WTC11 (cell line): ENCODE results near the gene ENTPD1. TPM values are rescaled to one million over a fixed set of nuclear protein-coding genes. Genes with fewer than 3 reads are reported as not detected.
"Not testable (repeated sequence)": the region's sequence is repeated elsewhere in the genome, so short reads cannot be mapped to it uniquely, and the experiment has no call there.

Experiments
- ATAC-seq: fragments of 200-7000 bp; cut with Tn5 transposase; 2 replicates; pipeline ENCODE4 v1.10.0; 2021; ENCODE audit warnings: mild to moderate bottlenecking, moderate library complexity
- CTCF ChIA-PET: fragments of 300-600 bp; sonication (Branson Sonifier 250); formaldehyde crosslinking; loops from one replicate; lab custom pipeline; 2021; ENCODE audit warnings: antibody characterized with exemption; lab: Charles Lee
- POLR2A ChIA-PET: fragments of 350-600 bp; sonication (Branson Sonifier 250); formaldehyde crosslinking; loops from one replicate; lab custom pipeline; 2021; ENCODE audit warnings: antibody characterized with exemption; lab: Charles Lee
- DNase-seq: peaks from one replicate; pipeline ENCODE4 v3.0.0; 2021; ENCODE audit warnings: low spot score
- H3K27ac Mint-ChIP-seq: 2 replicates; pipeline ENCODE4 v1.8.0; 2021; ENCODE audit warnings: mixed read lengths
- H3K27me3 Mint-ChIP-seq: 2 replicates; pipeline ENCODE4 v1.8.0; 2021; ENCODE audit warnings: low read depth, mild to moderate bottlenecking, moderate library complexity, mixed read lengths
- H3K36me3 Mint-ChIP-seq: 2 replicates; pipeline ENCODE4 v1.8.0; 2021; ENCODE audit warnings: mixed read lengths
- H3K4me1 Mint-ChIP-seq: 2 replicates; pipeline ENCODE4 v1.8.0; 2022; ENCODE audit warnings: mixed read lengths
- H3K4me3 Mint-ChIP-seq: 2 replicates; pipeline ENCODE4 v1.8.0; 2021; ENCODE audit warnings: mild to moderate bottlenecking, moderate library complexity, mixed read lengths
- H3K9me3 Mint-ChIP-seq: 2 replicates; pipeline ENCODE4 v1.8.0; 2021; ENCODE audit warnings: mixed read lengths
- AFF4 ChIP-seq: sonication (generic); formaldehyde crosslinking; IDR thresholded peaks from 2 replicates; pipeline ENCODE4 v1.8.1; 2023; ENCODE audit warnings: mild to moderate bottlenecking, missing genetic modification reagents, borderline replicate concordance
- AR ChIP-seq: fragments of 250-450 bp; sonication (Bioruptor Pico); IDR thresholded peaks from 2 replicates; pipeline ENCODE4 v1.9.0; 2021; ENCODE audit warnings: mild to moderate bottlenecking
- ARID4B ChIP-seq: sonication (generic); formaldehyde crosslinking; IDR thresholded peaks from 2 replicates; pipeline ENCODE4 v1.8.0; 2023; ENCODE audit warnings: missing genetic modification reagents, mild to moderate bottlenecking, borderline replicate concordance
- ATF1 ChIP-seq: sonication (generic); formaldehyde crosslinking; IDR thresholded peaks from 2 replicates; pipeline ENCODE4 v1.8.1; 2023; ENCODE audit warnings: mild to moderate bottlenecking, moderate library complexity, missing genetic modification reagents
- CREM ChIP-seq: sonication (generic); formaldehyde crosslinking; IDR thresholded peaks from 2 replicates; pipeline ENCODE4 v1.8.1; 2022; ENCODE audit warnings: mild to moderate bottlenecking, missing genetic modification reagents, moderate library complexity
- CTCF ChIP-seq: fragments of 200-600 bp; IDR thresholded peaks from 2 replicates; pipeline ENCODE4 v1.8.0; 2022; ENCODE audit warnings: antibody characterized with exemption
- EMX1 ChIP-seq: fragments of 250-450 bp; sonication (Bioruptor Pico); IDR thresholded peaks from 2 replicates; pipeline ENCODE4 v1.8.0; 2021; ENCODE audit warnings: mild to moderate bottlenecking
- JAZF1 ChIP-seq: fragments of 250-450 bp; sonication (Bioruptor Pico); IDR thresholded peaks from 2 replicates; pipeline ENCODE4 v1.9.0; 2021; ENCODE audit warnings: moderate library complexity, mild to moderate bottlenecking, inconsistent platforms
- KAT7 ChIP-seq: sonication (generic); formaldehyde crosslinking; IDR thresholded peaks from 2 replicates; pipeline ENCODE4 v1.8.1; 2023; ENCODE audit warnings: missing genetic modification reagents, mild to moderate bottlenecking, borderline replicate concordance
- USF2 ChIP-seq: sonication (generic); formaldehyde crosslinking; IDR thresholded peaks from 2 replicates; pipeline ENCODE4 v1.8.1; 2023; ENCODE audit warnings: mild to moderate bottlenecking, missing genetic modification reagents, moderate library complexity
- ZNF281 ChIP-seq: sonication (generic); formaldehyde crosslinking; IDR thresholded peaks from 2 replicates; pipeline ENCODE4 v1.8.0; 2023; ENCODE audit warnings: mild to moderate bottlenecking, missing genetic modification reagents
- ZNF423 ChIP-seq: fragments of 250-450 bp; sonication (Bioruptor Pico); IDR thresholded peaks from 2 replicates; pipeline ENCODE4 v2.1.2; 2022; ENCODE audit warnings: mild to moderate bottlenecking, moderate library complexity
- total RNA-seq: library from RNA; stranded (reverse); gene quantifications from 3 replicates; pipeline ENCODE4 v1.2.3, GENCODE V29; 2021

ENTPD1 gene
- total RNA-seq, 1 experiment from 2014 or later, result 2.3 TPM

GRCh38 chr10:95873139-95873538 is 117.2 kb downstream of the ENTPD1 start:
- ChIA-PET POLR2A (no interaction called here), CTCF (no interaction called here)
- H3K27ac Mint-ChIP-seq, result 0 out of 2 replicates have a peak overlapping the region, but pooled peaks have one; percentile 24
- peaks cover 29% of the 10 kb centered on the region for H3K9me3 Mint-ChIP-seq
- 0 out of 2 replicates have a peak, but pooled peaks cover 6% of the 10 kb centered on the region for H3K4me1 Mint-ChIP-seq
- no peak overlapping the region for H3K4me3 Mint-ChIP-seq
- no peaks in the 10 kb centered on the region for H3K27me3 Mint-ChIP-seq
- TF ChIP-seq JAZF1 (CRISPR knock-in tag), result no peak
- no peak for TF ChIP-seq USF2 (CRISPR knock-in tag)
- TF ChIP-seq KAT7 (CRISPR knock-in tag), result no peak
- no peak for TF ChIP-seq EMX1 (CRISPR knock-in tag)
- TF ChIP-seq ZNF281 (CRISPR knock-in tag), result no peak
- TF ChIP-seq, all 79 proteins: peak for 0
- ATAC-seq (no peak), DNase-seq (no peak)
- peaks cover 43% of the 10 kb centered on the region for H3K36me3 Mint-ChIP-seq

GRCh38 chr10:95873651-95874050 is 117.7 kb downstream of the ENTPD1 start:
- H3K36me3 Mint-ChIP-seq, result peaks cover 43% of the 10 kb centered on the region
- H3K27me3 Mint-ChIP-seq, result no peaks in the 10 kb centered on the region
- TF ChIP-seq CREM (CRISPR knock-in tag) (no peak), ZNF423 (CRISPR knock-in tag) (no peak), ATF1 (CRISPR knock-in tag) (no peak), AR (CRISPR knock-in tag) (no peak), CTCF (no peak), ARID4B (CRISPR knock-in tag) (no peak), AFF4 (CRISPR knock-in tag) (no peak), EMX1 (CRISPR knock-in tag) (no peak)
- TF ChIP-seq, all 79 proteins: peak for 0
- ATAC-seq (no peak), DNase-seq (no peak)
- Mint-ChIP-seq H3K4me1 (0 out of 2 replicates have a peak, but pooled peaks cover 6% of the 10 kb centered on the region), H3K4me3 (no peak overlapping the region), H3K9me3 (peaks cover 29% of the 10 kb centered on the region), H3K27ac (0 out of 2 replicates have a peak overlapping the region, but pooled peaks have one; percentile 24)
- ChIA-PET CTCF (interaction anchor here (0.9 kb wide), 1 partner anchor 9 kb away, joined by 3 read pairs; no protein-coding TSS in a partner anchor), POLR2A (no interaction called here)

- Mint-ChIP-seq H3K36me3 (peaks cover 44% of the 10 kb centered on the region), H3K9me3 (peaks cover 30% of the 10 kb centered on the region)
- POLR2A ChIA-PET, H3K4me3 Mint-ChIP-seq, H3K4me1 Mint-ChIP-seq, DNase-seq, H3K27me3 Mint-ChIP-seq, ATAC-seq, H3K27ac Mint-ChIP-seq: not testable (repeated sequence)
- CTCF ChIA-PET, result interaction anchor here (0.9 kb wide), 1 partner anchor 10 kb away, joined by 3 read pairs; no protein-coding TSS in a partner anchor
Observed at GRCh38 chr10:95874783-95875182, 118.8 kb downstream of the ENTPD1 start.
